ENCODE results near the gene DACT2.

- no peak for TF ChIP-seq CTCF (IDR thresholded peaks at IDR 0.05 in 4 of 5, conservative IDR thresholded peaks at IDR 0.05 in 1 of 5)
- no peak for TF ChIP-seq POLR2A (IDR thresholded peaks at IDR 0.05)
Observed at GRCh38 chr6:168283686-168284025, 35.9 kb downstream of the DACT2 start.

All from gastrocnemius medialis (tissue), 4 donors.